Trophoblast cell (in vitro differentiated cells and primary cell): Measurements from ENCODE around the gene SMIM36.
"Not testable (repeated sequence)": the region's sequence is repeated elsewhere in the genome, so short reads cannot be mapped to it uniquely, and the experiment has no call there.

Experiments
- DNase-seq, 2 donors: peaks; one replicate each; pipeline ENCODE4 v3.0.0-alpha.2; 2016
- H2AFZ ChIP-seq: 2 replicates; pipeline ENCODE4 v1.6.1; 2013; ENCODE audit warnings: low read length, moderate library complexity, mild to moderate bottlenecking; ENCODE audit not compliant: insufficient read depth, poor library complexity
- H2AK5ac ChIP-seq: 2 replicates; pipeline ENCODE4 v1.6.1; 2013; ENCODE audit warnings: mild to moderate bottlenecking, low read length
- H2BK120ac ChIP-seq: 2 replicates; pipeline ENCODE4 v1.6.1; 2013; ENCODE audit warnings: low read length, mild to moderate bottlenecking, moderate library complexity; ENCODE audit not compliant: insufficient read depth, poor library complexity
- H2BK12ac ChIP-seq: 2 replicates; pipeline ENCODE4 v1.6.1; 2013; ENCODE audit warnings: mild to moderate bottlenecking, low read length, moderate library complexity
- H2BK5ac ChIP-seq: 2 replicates; pipeline ENCODE4 v1.6.1; 2013; ENCODE audit warnings: low read length, low read depth, moderate library complexity, mild to moderate bottlenecking; ENCODE audit not compliant: poor library complexity
- H3K14ac ChIP-seq: 2 replicates; pipeline ENCODE4 v1.6.1; 2013; ENCODE audit warnings: mild to moderate bottlenecking, low read length
- H3K18ac ChIP-seq: 2 replicates; pipeline ENCODE4 v1.6.1; 2013; ENCODE audit warnings: mild to moderate bottlenecking, low read length
- H3K23ac ChIP-seq: 2 replicates; pipeline ENCODE4 v1.6.1; 2013; ENCODE audit warnings: low read length
- H3K27ac ChIP-seq: 2 replicates; pipeline ENCODE4 v1.5.1; 2013; ENCODE audit warnings: low read depth, mild to moderate bottlenecking, inconsistent platforms, low read length, moderate library complexity
- H3K27me3 ChIP-seq: 2 replicates; pipeline ENCODE4 v1.6.1; 2013; ENCODE audit warnings: inconsistent platforms, mild to moderate bottlenecking, low read length, moderate library complexity; ENCODE audit not compliant: insufficient read depth
- H3K36me3 ChIP-seq, 2 experiments: 1 replicate in 1 of 2; 2 replicates in 1 of 2; pipeline ENCODE4 v1.6.1; 2013; ENCODE audit warnings: low read length in 2 of 2, mild to moderate bottlenecking in 2 of 2, moderate library complexity in 1 of 2; ENCODE audit not compliant: insufficient read depth in 2 of 2, control insufficient read depth in 1 of 2
- H3K4ac ChIP-seq: 2 replicates; pipeline ENCODE4 v1.6.1; 2013; ENCODE audit warnings: low read depth, mild to moderate bottlenecking, low read length, moderate library complexity
- H3K4me1 ChIP-seq, 2 experiments: 1 replicate in 1 of 2; 2 replicates in 1 of 2; pipeline ENCODE4 v1.6.1; 2013; ENCODE audit warnings: low read length in 2 of 2, mild to moderate bottlenecking in 2 of 2, moderate library complexity in 1 of 2; ENCODE audit not compliant: insufficient read depth in 2 of 2, control insufficient read depth in 1 of 2
- H3K4me2 ChIP-seq: 2 replicates; pipeline ENCODE4 v1.6.1; 2013; ENCODE audit warnings: inconsistent platforms, mild to moderate bottlenecking, low read length, moderate library complexity
- H3K4me3 ChIP-seq: 2 replicates; pipeline ENCODE4 v1.5.1; 2013; ENCODE audit warnings: mild to moderate bottlenecking, low read depth, low read length, inconsistent platforms
- H3K79me1 ChIP-seq: one replicate; pipeline ENCODE4 v1.6.1; 2013; ENCODE audit warnings: low read length
- H3K79me2 ChIP-seq: 2 replicates; pipeline ENCODE4 v1.6.1; 2013; ENCODE audit warnings: low read length, mild to moderate bottlenecking; ENCODE audit not compliant: control insufficient read depth, insufficient read depth, poor library complexity
- H3K9ac ChIP-seq: 2 replicates; pipeline ENCODE4 v1.6.1; 2013; ENCODE audit warnings: mild to moderate bottlenecking, low read length
- H3K9me3 ChIP-seq: 2 replicates; pipeline ENCODE4 v1.6.1; 2013; ENCODE audit warnings: low read depth, mild to moderate bottlenecking, control low read depth, inconsistent platforms, low read length; ENCODE audit not compliant: insufficient read depth
- H4K12ac ChIP-seq: 2 replicates; pipeline ENCODE4 v1.6.1; 2013; ENCODE audit warnings: low read depth, mild to moderate bottlenecking, low read length, moderate library complexity
- H4K8ac ChIP-seq: 2 replicates; pipeline ENCODE4 v1.6.1; 2013; ENCODE audit warnings: low read depth, mild to moderate bottlenecking, low read length, moderate library complexity
- H4K91ac ChIP-seq: one replicate; pipeline ENCODE4 v1.6.1; 2013; ENCODE audit warnings: low read depth, mild to moderate bottlenecking, low read length, moderate library complexity
- WGBS: extraction: QIAGEN DNeasy Blood & Tissue Kit; methylation state at CpG from one replicate; pipeline ENCODE4 v1.1.7; 2013; ENCODE audit warnings: missing lambda C conversion rate; ENCODE audit not compliant: insufficient read length, insufficient coverage; ENCODE audit errors: extremely low coverage; 5-methylcytosine and 5-hydroxymethylcytosine counted together

SMIM36 gene

DNA sequence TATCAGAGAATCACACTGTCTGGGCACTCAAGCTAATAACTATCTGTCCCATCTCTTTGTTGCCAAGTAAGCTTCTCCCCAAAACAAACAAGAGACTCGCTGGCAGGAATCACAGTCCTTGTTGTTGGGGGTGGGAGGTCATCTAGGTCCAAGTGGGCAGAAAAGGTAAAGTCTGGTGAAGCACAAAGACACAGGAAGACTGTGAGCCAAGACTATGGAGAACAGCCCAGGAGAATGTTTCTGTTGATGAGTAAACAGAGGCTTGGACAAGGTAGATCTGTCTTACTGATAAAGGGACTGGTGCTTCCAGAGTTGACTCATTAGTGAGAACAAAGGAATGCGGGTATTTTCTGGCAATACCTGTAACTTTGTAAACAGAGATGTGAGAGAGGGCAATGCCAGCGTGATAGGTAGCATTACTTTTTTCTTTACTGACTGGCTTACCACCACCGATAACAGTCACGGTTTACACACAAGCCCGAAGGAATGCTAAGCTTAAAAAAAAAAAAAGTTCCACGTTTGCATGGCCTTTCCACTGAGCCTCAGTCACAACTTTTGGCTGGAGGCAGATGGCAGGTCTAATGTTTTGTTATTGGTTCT lies 78.1 kb downstream of the SMIM36 start:
- H3K79me2 ChIP-seq, result no peaks in the 10 kb centered on the region
- no peak overlapping the region for H2AK5ac ChIP-seq
- WGBS, result no CpG with 5 or more reads among the region's 7 CpGs
- peak overlapping the region; percentile 89 for H4K91ac ChIP-seq
- peak overlapping the region; percentile 96 for H2BK120ac ChIP-seq
- H3K9ac ChIP-seq, result no peak overlapping the region
- H3K27me3 ChIP-seq, result no peaks in the 10 kb centered on the region
- peak overlapping the region; percentile 96 for H2BK5ac ChIP-seq
- peak; percentile 74 to 94 for DNase-seq
- no peak overlapping the region for H3K18ac ChIP-seq
- no peak overlapping the region for H3K4me3 ChIP-seq
- H4K12ac ChIP-seq, result no peak overlapping the region
- peak overlapping the region; percentile 42 for H3K4me2 ChIP-seq
- H3K4ac ChIP-seq, result no peak overlapping the region
- H3K23ac ChIP-seq, result no peak overlapping the region
- H3K9me3 ChIP-seq, result no peaks in the 10 kb centered on the region
- no peak overlapping the region for H2BK12ac ChIP-seq
- H2AFZ ChIP-seq, result no peak overlapping the region
- H3K4me1 ChIP-seq, result peaks cover 14 to 17% of the 10 kb centered on the region in 2 experiments
- no peak overlapping the region for H3K14ac ChIP-seq
- peak overlapping the region; percentile 46 for H4K8ac ChIP-seq
- H3K36me3 ChIP-seq, result no peaks in the 10 kb centered on the region
- H3K79me1 ChIP-seq, result peaks cover 19% of the 10 kb centered on the region
- H3K27ac ChIP-seq, result peak overlapping the region; percentile 94

DNA sequence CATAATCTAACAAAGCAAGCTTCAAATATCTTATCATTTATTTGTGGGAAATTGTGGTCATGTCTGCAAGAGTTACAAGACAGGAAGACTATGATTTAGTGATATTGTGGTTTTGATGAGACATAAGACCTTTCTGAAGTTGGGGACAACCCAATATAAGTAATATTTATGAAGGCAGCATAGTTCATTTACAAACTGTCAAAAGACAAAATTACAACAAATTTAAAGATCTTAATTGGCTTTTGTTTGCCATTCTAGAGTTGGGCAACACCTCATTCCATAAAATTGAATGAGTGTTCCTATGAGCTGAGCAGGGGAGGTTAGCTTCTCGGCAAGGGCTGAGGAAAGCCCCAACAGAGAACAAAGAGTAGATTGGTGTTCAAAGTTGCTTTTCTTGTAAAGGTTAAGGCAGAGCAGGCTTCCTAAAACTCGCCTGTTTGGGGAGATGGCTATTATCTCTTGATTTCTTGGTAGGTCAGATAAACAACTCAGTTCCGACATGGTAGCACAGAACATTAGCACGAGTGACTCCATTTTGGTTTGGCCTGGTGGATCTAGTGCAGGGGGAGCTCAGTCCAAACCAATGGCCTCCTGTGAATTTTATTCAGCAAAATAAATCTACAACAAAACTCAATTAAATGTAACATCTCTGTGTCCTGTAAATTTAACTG lies 78.8 kb downstream of the SMIM36 start:
- peak overlapping the region; percentile 94 for H3K27ac ChIP-seq

DNA sequence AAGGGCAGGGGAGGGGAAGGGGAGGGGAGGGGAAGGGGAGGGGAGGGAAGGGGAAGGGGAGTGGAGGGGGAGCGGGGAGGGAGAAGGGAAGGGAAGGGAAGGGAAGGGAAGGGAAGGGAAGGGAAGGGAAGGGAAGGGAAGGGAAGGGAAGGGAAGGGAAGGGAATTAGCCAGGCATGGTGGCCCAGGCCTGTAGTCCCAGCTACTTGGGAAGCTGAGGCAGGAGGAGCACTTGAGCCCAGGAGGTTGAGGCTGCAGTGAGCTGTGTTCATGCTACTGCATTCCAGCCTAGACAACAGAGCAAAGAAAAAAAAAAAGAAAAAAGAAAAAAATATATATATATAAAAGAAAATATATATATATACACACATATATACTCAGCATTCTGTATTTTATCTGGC lies 79.3 kb downstream of the SMIM36 start:
- H3K36me3 ChIP-seq, H3K27me3 ChIP-seq, H2AFZ ChIP-seq, H3K27ac ChIP-seq, H3K79me2 ChIP-seq, H3K18ac ChIP-seq, H4K8ac ChIP-seq, H3K9me3 ChIP-seq, DNase-seq, H2AK5ac ChIP-seq, H3K23ac ChIP-seq, H3K4ac ChIP-seq, H3K4me3 ChIP-seq, H3K14ac ChIP-seq, H3K4me2 ChIP-seq, H3K9ac ChIP-seq, H2BK5ac ChIP-seq, H4K12ac ChIP-seq, H2BK120ac ChIP-seq: not testable (repeated sequence)
- H2BK12ac ChIP-seq, result peak overlapping the region; percentile 69
- H4K91ac ChIP-seq, result peak overlapping the region; percentile 61
- H3K4me1 ChIP-seq, result peaks cover 14 to 15% of the 10 kb centered on the region in 2 experiments
- peaks cover 19% of the 10 kb centered on the region for H3K79me1 ChIP-seq
- WGBS, result no CpG with 5 or more reads among the region's 1 CpG

More for the DNA sequence above, 78.8 kb downstream of the SMIM36 start:
- Histone ChIP-seq H4K12ac (no peak overlapping the region), H3K4ac (peak overlapping the region; percentile 78), H3K4me1 (peaks cover 14 to 17% of the 10 kb centered on the region in 2 experiments), H3K14ac (peak overlapping the region; percentile 98), H3K79me2 (no peaks in the 10 kb centered on the region), H4K91ac (peak overlapping the region; percentile 82), H3K27me3 (no peaks in the 10 kb centered on the region), H2BK5ac (peak overlapping the region; percentile 88), H2AFZ (no peak overlapping the region), H2BK120ac (peak overlapping the region; percentile 96), H3K9ac (no peak overlapping the region), H3K79me1 (peaks cover 19% of the 10 kb centered on the region), H3K4me3 (no peak overlapping the region), H3K9me3 (no peaks in the 10 kb centered on the region), H2BK12ac (peak overlapping the region; percentile 48), H3K4me2 (no peak overlapping the region), H2AK5ac (peak overlapping the region; percentile 57), H4K8ac (peak overlapping the region; percentile 46), H3K18ac (peak overlapping the region; percentile 93), H3K23ac (peak overlapping the region; percentile 44), H3K36me3 (no peaks in the 10 kb centered on the region)
- no CpG with 5 or more reads among the region's 4 CpGs for WGBS
- DNase-seq, result peak in 1 of 2 donors; percentile 17

DNA sequence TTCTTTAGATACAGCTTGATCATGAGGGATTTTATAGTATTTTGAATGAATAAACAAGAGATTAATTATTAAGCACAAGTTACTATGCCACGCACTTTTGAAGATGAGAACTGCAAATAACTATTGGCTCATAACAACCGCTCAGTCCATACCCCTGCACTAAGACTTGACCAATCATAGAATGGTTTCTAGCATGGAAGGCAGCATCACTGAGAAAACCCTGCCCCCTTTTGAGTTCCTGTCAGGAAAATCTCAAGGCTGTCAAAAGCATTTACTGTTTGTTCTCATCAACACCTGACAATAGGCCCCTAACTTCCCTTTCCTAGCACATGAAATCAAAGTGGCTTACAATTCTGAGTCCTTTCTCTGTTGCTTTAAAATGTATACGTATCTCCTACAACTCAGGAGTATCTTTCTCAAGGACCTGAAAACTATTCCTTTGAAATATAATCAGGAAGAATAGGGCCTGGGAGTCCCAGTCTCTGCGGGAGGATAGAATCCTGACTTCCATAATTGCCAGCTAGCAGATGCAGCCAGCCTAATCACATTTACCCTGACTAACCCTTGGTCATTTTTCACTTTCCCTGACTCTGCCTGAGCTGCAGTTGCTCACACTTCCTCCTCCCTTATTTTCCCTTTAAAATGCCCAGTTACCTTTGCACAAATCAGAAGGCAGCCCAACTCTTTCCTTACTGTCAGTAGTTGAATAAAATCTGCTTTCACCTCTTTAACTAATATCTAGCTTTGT lies 80.5 kb downstream of the SMIM36 start:
- Histone ChIP-seq H3K27ac (peak overlapping the region; percentile 77), H3K4me3 (no peak overlapping the region), H3K79me2 (no peaks in the 10 kb centered on the region), H2BK12ac (no peak overlapping the region), H3K4me2 (peak overlapping the region; percentile 19), H3K18ac (no peak overlapping the region), H2BK120ac (no peak overlapping the region), H3K27me3 (no peaks in the 10 kb centered on the region), H3K79me1 (peaks cover 19% of the 10 kb centered on the region), H3K23ac (no peak overlapping the region), H3K9ac (no peak overlapping the region), H4K8ac (no peak overlapping the region), H3K4me1 (peaks cover 14 to 15% of the 10 kb centered on the region in 2 experiments), H3K14ac (no peak overlapping the region), H4K12ac (no peak overlapping the region), H2BK5ac (no peak overlapping the region), H3K9me3 (no peaks in the 10 kb centered on the region), H3K36me3 (no peaks in the 10 kb centered on the region), H2AK5ac (no peak overlapping the region), H3K4ac (no peak overlapping the region), H2AFZ (no peak overlapping the region), H4K91ac (no peak overlapping the region)
- DNase-seq, result no peak
- no CpG with 5 or more reads among the region's 4 CpGs for WGBS
